ENCODE data around the gene LPP.
"Not testable (repeated sequence)": the region's sequence is repeated elsewhere in the genome, so short reads cannot be mapped to it uniquely, and the experiment has no call there.

The LPP gene

GRCh38 chr3:188416041-188416440, 262.1 kb downstream of the LPP start:
- no peak for DNase-seq

GRCh38 chr3:188417271-188417696, 263.3 kb downstream of the LPP start:
- no peak for DNase-seq

- no peak for DNase-seq
Observed at GRCh38 chr3:188417766-188418165, 263.8 kb downstream of the LPP start.

GRCh38 chr3:188421151-188421821, 267.3 kb downstream of the LPP start:
- DNase-seq: no peak

- no peak for DNase-seq
Observed at GRCh38 chr3:188421836-188422540, 268.0 kb downstream of the LPP start.

GRCh38 chr3:188427981-188428380, 274.0 kb downstream of the LPP start:
- not testable (repeated sequence) for DNase-seq

GRCh38 chr3:188431040-188431439, 277.1 kb downstream of the LPP start:
- no peak for DNase-seq

GRCh38 chr3:188431553-188431952, 277.6 kb downstream of the LPP start:
- no peak for DNase-seq

- DNase-seq: no peak
Observed at GRCh38 chr3:188432802-188433520, 279.0 kb downstream of the LPP start.

GRCh38 chr3:188433521-188434150, 279.7 kb downstream of the LPP start:
- DNase-seq: no peak

GRCh38 chr3:188434594-188434993, 280.6 kb downstream of the LPP start:
- no peak for DNase-seq

- DNase-seq: no peak
Observed at GRCh38 chr3:188435266-188435665, 281.3 kb downstream of the LPP start.

GRCh38 chr3:188437926-188438325, 284.0 kb downstream of the LPP start:
- DNase-seq: no peak

GRCh38 chr3:188439080-188439479, 285.1 kb downstream of the LPP start:
- DNase-seq: no peak

- DNase-seq: no peak
Observed at GRCh38 chr3:188440340-188440972, 286.5 kb downstream of the LPP start.

- no peak for DNase-seq
Observed at GRCh38 chr3:188442430-188442829, 288.5 kb downstream of the LPP start.

- DNase-seq: not testable (repeated sequence)
Observed at GRCh38 chr3:188445175-188445574, 291.2 kb downstream of the LPP start.

GRCh38 chr3:188446014-188446413, 292.1 kb downstream of the LPP start:
- DNase-seq: no peak

- no peak for DNase-seq
Observed at GRCh38 chr3:188446766-188447165, 292.8 kb downstream of the LPP start.

GRCh38 chr3:188448813-188449212, 294.9 kb downstream of the LPP start:
- DNase-seq: no peak

GRCh38 chr3:188449421-188449820, 295.5 kb downstream of the LPP start:
- DNase-seq: no peak

GRCh38 chr3:188452158-188452772, 298.3 kb downstream of the LPP start:
- no peak for DNase-seq
